Epithelial cell of umbilical artery (primary cell): ENCODE measurements around the gene LHFPL6. TPM values are rescaled to one million over a fixed set of nuclear protein-coding genes. Genes with fewer than 3 reads are reported as not detected.

Experiments
- total RNA-seq: library from RNA; depleted of rRNA; stranded (reverse); fragments of >200 nt; gene quantifications from 2 replicates; pipeline ENCODE4 v1.2.3, GENCODE V29; 2014

LHFPL6 gene
- total RNA-seq, result 10.4 and 24.8 TPM in 2 replicates

GRCh38 chr13:39602614-39603366 lies at the start of gene LHFPL6:
TSS of gene LHFPL6 (minus strand) at chr13:39603193.

Other genes starting within 250 kb of the LHFPL6 start
- 24.4 and 36.2 TPM in 2 replicates for gene COG6, start 52.5 kb upstream of the LHFPL6 start, total RNA-seq